OCI-M1 (cell line): Measurements from ENCODE around the gene TP53BP2.
"Not testable (repeated sequence)": the region's sequence is repeated elsewhere in the genome, so short reads cannot be mapped to it uniquely, and the experiment has no call there.

Source experiments
- DNase-seq: peaks from one replicate; lab custom pipeline; 2025; lab: John Stamatoyannopoulos, UW

The TP53BP2 gene, protein sequence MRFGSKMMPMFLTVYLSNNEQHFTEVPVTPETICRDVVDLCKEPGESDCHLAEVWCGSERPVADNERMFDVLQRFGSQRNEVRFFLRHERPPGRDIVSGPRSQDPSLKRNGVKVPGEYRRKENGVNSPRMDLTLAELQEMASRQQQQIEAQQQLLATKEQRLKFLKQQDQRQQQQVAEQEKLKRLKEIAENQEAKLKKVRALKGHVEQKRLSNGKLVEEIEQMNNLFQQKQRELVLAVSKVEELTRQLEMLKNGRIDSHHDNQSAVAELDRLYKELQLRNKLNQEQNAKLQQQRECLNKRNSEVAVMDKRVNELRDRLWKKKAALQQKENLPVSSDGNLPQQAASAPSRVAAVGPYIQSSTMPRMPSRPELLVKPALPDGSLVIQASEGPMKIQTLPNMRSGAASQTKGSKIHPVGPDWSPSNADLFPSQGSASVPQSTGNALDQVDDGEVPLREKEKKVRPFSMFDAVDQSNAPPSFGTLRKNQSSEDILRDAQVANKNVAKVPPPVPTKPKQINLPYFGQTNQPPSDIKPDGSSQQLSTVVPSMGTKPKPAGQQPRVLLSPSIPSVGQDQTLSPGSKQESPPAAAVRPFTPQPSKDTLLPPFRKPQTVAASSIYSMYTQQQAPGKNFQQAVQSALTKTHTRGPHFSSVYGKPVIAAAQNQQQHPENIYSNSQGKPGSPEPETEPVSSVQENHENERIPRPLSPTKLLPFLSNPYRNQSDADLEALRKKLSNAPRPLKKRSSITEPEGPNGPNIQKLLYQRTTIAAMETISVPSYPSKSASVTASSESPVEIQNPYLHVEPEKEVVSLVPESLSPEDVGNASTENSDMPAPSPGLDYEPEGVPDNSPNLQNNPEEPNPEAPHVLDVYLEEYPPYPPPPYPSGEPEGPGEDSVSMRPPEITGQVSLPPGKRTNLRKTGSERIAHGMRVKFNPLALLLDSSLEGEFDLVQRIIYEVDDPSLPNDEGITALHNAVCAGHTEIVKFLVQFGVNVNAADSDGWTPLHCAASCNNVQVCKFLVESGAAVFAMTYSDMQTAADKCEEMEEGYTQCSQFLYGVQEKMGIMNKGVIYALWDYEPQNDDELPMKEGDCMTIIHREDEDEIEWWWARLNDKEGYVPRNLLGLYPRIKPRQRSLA

DNA sequence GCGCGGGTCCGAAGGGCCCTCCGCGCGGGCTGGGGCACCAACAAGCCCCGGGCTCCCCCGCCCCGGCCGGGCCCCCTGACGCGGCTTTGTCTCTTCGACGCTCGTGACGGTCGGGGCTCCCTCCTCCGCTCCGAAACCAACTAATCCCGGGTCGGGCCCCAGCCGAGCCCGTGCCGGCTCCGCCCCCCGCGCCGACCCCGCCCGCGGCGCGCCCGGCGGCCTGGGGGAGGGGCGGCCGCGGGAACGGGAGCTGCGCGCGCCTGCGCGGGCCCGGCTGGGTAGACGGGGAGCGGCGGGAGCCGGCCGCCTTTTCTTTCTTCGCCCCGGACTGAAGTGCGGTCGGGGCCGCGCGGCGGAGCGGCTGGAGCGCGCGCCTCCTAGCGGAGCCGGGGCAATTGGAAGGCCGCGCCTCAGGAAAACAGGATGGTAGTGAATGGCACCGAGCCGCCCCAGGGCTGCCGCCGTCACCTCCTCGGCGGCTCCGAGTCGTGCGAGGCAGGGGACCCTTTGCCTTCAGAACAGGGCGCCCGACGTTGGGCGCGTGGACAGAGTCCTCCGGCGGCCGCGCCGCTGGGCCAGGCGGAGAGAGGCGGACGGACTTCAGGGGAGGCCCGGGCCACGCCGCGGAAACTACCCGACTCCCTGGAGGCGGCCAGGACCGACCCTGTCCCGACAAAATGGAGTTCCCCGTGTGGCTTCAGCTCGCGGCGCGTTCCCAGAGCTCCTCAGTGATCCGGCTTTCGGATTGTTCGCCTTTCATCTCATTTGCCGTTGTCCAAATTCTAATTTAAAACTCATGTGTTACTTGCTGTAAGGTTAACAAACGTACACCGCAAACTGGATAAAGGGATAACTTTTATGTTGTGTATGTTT, at the start of gene TP53BP2:
Gene TP53BP2 (minus strand): TSS at position 138 of the 873 bp plus-strand sequence. CDS start 267 bp downstream, outside the sequence.
- peak; percentile 95 for DNase-seq

DNA sequence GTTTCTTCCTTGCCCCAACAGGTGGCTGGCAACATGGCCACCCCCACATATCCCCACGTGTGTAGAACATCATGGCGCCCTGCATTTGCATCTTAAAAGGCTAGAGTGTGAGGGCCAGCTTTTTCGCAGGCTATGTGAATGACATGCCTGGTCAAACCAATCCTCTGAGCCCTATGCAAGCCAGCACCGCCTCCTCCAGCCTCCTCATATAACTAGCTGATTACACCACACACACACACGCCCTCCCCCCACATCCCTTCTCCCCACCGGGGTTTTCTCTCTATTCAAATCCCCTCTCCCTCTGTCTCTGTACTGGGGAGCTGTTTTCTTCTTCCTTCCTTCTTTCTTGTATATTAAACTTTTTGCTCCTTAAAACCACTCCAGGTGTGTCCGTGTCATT, 44.7 kb upstream of the TP53BP2 start:
- DNase-seq: not testable (repeated sequence)

DNA sequence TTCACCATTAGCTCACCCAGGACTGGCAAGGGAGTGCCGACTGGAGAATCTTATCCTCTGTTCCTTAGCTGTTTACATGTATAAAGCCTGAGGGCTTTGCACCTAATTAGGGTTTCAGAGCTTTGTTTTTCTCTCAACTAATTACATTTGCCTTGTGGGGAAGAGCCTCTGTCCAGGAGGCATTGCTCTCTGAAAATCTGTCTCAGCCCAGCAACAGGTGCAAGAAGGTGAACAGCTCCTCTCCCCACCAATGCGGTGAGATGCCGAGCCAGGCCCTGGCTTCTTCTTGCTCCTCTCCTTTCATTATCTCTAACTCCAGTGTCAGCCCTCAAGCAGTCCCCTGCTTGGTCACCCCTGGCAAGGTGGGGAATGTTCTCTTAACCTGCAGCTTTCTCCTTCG, 43.6 kb upstream of the TP53BP2 start:
- DNase-seq: not testable (repeated sequence)

DNA sequence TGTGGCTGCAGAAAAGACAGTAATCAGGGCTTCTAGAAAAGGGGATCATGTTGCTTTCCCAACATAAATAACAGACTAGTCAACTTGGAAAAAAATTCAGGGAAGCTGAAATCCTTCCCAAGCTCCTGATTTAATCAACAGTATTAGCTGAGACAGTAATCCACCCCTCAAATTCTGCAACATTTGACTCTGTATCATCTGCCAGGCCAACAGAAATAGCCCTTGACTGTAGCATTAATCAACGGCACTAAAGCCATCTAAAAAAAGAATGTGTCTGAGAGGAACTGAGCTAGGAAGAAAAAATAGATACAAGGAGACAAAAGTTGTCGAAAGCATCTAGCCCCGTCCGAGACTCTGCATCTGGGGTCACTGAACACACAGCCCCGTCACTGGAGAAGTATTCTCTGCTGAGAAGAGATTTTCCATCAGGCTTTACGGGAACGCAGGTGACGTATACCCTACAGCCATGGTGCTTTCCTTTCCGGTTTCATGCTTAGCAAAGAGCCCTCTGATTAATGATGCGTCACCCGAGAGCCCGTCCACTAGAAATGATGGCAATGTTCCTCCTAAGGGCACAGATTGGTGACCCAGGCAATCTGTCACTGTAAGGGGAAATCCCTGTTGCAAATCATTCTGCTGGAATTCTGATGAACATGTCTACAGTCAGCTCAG, 42.1 kb upstream of the TP53BP2 start:
- DNase-seq: no peak

DNA sequence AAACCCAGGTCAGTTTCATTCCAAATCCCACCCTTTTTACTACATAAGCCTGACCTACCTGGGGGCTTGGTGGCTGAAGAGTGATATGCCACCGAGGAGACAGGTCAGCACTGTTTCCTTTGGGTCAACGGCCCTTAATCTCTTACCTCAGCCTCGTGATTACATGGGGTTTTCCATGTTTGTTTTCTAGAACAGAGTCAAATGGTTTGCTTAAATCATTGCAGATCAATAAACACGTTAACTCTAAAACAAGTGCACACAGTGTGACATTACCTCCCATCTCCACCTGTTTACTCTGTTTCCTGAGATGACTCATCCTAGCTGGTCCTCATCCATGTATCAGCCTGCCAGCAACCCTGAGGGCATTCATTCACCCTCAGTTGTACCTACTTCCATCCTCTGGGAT, 40.8 kb upstream of the TP53BP2 start:
- DNase-seq: no peak

DNA sequence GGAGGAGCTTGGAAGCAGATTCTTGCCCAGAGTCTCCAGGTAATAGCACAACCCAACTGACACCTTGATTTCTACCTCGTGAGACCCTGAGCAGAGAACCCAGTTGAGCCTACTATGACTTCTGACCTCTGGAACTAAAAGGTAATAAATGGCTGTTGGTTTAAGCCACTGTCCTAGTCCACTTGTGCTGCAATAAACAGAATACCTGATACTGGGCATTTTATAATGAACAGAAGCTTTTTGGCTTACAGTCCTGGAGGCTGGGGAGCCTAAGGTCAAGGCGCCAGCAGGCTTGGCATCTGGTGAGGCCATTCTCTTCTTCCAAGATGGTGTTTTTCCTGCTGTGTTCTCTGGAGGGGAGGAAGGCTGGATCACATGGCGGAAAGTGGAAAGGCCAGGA, 39.9 kb upstream of the TP53BP2 start:
- no peak for DNase-seq

DNA sequence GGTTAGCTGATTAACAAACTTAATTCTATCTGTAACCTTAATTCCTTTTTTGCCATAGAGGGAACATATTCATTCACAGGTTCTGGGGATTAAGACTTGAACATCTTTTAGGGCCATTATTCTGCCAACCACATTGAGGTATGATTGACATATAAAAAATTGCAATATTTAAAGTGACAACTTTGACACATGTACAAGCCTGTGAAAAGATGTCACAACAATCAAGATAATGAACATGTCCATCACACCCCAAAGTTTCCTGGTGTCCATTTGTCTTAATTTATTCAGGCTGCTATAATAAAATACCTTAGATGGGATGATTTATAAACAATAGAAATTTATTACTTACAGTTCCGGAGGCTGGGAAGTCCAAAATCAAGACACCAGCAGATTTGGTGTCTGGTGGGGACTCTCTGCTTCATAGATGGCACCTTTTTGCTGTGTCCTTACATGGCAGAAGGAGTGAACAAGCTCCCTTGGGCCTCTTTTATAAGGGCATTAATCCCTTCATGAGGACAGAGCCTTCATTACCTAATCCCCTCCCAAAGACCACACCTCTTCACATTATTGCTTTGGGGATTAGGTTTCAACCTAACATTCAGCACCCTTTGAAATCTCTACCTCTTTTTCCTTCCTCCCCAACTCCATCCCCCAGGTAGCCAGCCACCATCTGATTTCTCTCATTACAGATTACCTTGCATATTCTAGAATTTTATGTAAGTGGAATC, 33.0 kb upstream of the TP53BP2 start:
- no peak for DNase-seq

DNA sequence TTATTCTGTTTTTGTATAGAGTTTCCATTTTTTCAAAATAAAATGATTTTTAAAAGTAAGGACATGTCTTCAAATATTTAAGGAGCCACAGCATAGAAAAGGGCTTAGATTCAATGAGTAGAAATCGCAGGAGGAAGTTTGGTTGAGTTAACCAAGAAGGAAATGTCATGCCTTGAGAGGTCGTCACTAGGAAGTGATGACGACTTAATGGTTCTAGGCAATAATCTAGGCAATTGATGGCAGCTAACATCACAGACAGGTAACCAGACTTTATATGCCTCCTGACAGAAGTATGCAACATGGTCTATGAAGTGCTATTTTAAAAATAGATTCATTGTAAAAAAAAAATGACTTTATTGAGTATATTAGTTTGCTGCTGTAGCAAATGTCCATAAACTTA, 32.1 kb upstream of the TP53BP2 start:
- DNase-seq: no peak

DNA sequence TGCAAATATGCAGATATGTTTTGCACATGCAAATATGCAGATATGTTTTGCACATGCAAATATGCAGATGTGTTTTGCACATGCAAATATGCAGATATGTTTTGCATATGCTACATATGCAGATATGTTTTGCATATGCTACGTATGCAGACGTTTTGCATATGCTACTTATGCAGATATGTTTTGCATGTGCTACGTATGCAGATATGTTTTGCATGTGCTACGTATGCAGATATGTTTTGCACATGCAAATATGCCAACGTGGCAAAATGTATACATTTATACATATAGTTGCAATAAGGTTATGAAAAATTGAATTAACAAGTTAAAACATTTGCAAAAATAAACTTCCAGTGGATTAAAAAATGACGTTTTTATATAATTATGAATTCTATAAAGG, 30.8 kb upstream of the TP53BP2 start:
- DNase-seq: no peak

DNA sequence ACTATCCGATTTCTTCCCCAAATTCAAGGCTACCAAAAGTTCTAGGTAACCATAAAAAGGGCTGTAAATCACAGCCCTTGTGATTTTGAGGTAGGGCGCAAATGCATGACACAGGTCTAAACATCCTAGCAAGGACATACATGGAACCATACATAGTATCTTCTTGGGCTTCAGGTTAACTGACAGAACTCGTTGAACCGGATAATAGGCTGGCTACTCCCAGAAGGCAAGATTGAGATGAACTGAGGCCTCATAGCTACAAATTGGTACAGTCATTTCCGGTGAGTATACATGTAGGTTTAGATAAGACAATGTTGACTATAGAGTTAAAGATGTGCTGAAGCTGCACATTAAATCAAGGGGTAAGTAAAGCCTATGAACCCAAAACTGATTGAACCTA, 27.3 kb upstream of the TP53BP2 start:
- DNase-seq: peak; percentile 54

DNA sequence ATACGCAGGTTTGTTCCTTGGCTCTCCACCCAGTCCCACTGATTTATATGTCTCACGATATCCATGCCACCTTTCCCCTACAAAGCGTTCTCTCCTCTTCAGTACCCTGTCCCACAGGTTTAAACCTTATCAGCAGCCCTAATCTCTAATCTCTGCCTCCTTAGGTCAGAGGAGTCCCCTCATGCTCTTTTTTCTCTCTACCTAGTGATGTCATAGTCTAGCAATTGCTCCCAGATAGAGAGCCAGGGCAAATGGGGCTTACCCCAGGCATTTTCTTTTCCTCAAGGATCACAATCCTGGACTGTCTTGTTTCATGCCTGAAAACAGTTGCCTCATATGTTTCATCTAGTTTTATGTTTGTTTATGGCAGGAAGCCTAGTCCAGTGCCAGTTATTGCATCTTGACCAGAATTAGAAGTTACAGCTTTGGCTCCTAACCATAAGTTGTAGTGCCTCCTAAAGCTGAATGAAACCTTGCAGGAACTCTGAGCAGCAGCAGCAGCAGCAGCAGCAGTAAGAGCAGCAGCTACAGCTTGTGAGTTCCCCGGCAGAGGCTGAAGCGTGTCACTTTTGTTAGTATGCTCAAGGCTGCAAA, 26.7 kb upstream of the TP53BP2 start:
- DNase-seq: no peak

DNA sequence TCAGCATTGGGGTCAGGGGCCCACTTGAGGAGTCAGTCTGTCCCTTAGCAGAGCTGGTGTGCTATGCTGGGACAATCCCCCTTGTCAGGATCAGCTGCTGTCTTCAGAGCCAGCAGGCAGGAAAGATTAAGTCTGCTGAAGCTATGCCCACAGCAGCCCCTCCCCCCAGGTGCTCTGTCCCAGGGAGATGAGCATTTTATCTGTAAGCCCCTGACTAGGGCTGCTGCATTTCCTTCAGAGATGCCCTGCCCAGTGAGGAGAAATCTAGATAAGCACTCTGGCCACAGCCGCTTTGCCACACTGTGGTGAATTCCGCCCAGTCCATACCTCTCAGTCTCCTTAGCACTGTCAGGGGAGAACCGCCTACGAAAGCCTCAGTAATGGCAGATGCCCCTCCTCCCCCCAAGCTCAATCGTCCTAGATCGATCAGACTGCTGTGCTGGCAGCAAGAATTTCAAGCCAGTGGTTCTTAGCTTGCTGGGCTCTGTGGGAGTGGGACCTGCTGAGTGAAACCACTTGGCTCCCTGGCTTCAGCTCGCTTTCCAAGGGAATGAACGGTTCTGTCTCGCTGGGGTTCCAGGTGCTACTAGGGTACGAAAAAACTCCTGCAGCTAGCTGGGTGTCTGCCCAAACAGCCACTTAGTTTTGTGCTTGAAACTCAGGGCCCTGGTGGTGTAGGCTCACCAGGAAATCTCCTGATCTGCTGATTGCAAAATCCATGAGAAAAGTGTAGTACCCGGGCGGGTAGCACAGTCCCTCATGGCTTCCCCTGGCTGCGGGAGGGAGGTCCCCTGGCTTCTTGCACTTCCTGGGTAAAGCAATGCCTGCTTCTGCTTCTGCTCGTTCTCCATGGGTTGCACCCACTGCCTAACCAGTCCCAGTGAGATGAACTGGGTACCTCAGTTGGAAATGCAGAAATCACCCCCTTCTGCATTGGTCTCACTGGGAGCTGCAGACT, 25.1 kb upstream of the TP53BP2 start:
- peak; percentile 96 for DNase-seq

DNA sequence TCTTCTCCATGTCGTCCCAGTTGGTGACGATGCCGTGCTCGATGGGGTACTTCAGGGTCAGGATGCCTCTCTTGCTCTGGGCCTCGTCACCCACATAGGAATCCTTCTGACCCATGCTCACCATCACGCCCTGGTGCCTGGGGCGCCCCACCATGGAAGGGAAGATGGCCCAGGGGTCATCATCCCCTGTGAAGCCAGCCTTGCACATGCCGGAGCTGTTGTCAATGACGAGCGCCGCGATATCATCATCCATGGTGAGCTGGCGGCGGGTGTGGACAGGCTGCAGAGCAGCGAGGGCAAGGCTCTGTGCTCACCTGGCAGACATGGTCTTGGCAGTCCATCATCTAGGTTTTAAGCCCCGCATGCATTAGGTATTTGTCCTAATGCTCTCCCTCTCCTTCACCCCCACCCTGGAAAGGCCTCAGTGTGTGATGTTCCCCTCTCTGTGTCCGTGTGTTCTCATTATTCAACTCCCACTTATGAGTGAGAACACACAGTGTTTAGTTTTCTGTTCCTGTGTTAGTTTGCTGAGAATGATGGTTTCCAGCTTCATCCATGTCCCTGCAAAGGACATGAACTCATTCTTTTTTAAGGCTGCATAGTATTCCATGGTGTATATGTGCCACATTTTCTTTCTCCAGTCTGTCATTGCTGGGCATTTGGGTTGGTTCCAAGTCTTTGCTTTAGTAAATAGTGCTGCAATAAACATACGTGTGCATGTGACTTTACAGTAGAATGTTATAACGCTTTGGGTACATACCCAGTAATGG, 19.0 kb upstream of the TP53BP2 start:
- DNase-seq: not testable (repeated sequence)

DNA sequence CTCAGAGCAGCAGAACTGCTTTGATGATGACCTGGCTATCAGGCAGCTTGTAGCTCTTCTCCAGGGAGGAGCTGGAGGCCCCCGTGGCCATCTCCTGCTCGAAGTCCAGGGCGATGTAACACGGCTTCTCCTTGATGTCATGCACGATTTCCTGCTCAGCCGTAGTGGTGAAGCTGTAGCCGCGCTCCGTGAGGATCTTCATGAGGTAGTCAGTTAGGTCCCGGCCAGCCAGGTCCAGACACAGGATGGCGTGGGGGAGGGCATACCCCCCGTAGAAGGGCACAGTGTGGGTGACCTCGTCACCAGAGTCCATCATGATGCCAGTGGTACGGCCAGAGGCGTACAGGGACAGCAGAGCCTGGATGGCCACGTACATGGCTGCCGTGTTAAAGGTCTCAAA, 18.3 kb upstream of the TP53BP2 start:
- no peak for DNase-seq

DNA sequence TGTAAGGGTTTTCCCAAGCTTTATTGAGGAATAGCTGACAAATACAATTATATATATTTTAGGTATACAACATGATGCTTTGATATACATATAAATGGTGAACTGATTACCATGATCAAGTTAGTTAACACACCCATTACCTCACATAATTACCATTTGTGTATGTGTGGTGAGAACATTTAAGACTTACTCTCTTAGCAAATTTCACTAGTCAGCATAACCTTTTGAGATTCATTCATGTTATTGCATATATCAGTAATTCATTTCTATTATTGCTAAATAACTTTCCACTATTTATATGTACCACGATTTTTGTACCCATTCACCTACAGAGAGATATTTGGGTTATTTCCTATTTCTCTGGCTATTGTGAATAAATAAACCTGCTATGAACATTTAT, 16.2 kb upstream of the TP53BP2 start:
- no peak for DNase-seq

DNA sequence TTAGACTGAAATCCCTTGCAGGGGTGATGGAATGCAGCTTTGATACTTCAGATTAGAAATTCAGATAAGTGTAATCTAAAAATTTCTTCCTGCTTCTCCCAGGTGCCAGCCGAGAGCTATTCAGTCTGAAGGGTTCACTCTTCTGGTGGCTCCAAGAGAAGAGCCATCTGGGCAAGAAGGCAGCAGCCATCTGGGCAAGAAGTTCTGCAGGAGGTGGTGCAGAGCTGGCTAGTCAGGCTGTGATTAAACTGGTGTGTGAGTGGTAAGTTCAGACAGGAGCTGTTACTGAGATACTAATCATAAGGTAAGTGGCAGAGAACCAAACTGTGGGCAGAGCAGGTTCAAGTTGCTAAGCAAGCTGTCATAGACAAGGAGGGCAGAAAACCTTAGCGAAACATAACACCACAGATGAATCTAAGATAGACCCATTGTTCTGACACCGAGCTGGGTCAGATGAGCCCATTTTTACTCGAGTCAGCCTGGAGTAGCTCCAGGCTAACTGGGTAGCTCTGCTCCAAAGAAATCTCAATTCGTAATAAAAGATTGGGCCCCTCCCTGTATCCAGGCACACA, 14.4 kb upstream of the TP53BP2 start:
- no peak for DNase-seq

DNA sequence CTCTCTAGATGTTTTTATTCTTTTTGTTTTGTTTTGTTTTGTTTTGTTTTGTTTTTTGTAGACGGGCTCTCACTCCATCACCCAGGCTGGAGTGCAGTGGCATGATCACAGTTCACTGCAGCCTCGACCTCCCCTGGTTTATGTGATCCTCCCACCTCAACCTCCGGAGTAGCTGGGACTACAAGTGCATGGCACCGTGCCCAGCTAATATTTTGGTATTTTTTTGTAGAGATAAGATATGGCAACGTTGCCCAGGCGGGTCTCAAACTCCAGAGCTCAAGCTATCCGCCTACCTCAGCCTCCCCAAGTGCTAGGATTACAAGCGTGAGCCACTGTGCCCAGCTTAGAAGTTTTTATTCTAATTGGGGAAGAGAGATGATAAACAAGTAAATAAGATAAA, 13.3 kb upstream of the TP53BP2 start:
- DNase-seq: no peak

DNA sequence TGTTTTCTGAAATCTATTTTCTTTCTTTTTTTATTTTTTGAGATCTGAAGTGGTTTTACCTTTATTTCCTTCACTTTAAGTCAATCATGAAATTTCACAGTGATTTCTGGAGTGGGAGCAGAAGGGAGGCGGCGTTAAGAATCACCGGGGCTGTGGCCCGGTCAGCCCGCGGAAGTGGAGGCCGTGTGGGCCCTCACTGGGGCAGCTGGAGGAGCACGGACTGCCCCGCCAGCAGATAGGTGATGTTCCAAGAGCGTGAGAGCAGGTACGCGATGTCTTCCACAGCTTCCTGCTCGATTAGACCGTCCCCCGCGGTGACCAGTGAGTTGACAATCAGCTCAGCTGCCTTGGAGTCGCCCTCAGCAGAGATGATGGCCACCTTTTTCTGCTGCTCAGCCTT, 10.6 kb upstream of the TP53BP2 start:
- no peak for DNase-seq
